GM12872 (cell line): Measurements from ENCODE around the gene NOX3.

ENCODE experiments used
- CTCF ChIP-seq: IDR thresholded peaks from 3 replicates; pipeline ENCODE4 v1.5.1; 2011; ENCODE audit warnings: low read depth, mild to moderate bottlenecking, low read length, moderate library complexity; ENCODE audit not compliant: insufficient read depth

Gene NOX3

GRCh38 chr6:155389130-155389529 lies 66.5 kb downstream of the NOX3 start:
- TF ChIP-seq CTCF, result no peak

- no peak for TF ChIP-seq CTCF
Measured at GRCh38 chr6:155388591-155388990, 67.0 kb downstream of the NOX3 start.

GRCh38 chr6:155387481-155387880 lies 68.2 kb downstream of the NOX3 start:
- no peak for TF ChIP-seq CTCF

- TF ChIP-seq CTCF, result no peak
Measured at GRCh38 chr6:155384321-155384952, 71.2 kb downstream of the NOX3 start.

GRCh38 chr6:155383913-155384312 lies 71.7 kb downstream of the NOX3 start:
- TF ChIP-seq CTCF, result no peak

- no peak for TF ChIP-seq CTCF
Measured at GRCh38 chr6:155382338-155382685, 73.3 kb downstream of the NOX3 start.

DNA sequence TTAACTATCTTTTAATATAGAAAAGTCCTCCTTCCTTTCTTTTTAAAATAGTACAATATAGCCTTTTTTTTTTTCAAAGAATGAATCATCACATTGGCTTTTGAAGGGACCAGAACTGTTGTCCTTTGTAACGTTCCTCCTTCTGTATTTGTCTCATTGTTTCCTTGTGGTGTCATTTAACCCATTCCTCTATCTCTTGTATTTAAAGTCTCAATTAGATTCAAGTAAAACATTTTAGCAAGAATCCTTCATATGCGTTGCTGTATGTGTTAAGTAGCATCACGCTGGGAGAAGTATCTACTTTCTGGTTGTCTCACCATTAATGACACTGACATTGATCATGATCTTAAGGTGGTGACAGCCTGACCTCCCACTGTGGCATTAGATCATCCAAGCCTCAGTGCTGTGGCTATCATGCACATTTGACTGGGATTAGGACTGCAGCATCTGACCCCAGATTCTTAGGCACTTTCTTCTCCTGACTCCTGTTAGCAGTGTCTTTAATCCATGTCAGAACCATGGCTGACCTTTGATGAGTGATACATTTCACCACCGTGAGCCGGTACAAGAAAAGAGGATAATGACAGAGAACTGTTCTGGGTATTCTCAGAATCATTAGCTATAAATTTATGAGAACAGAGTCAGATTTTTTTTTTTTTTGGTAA lies 73.8 kb downstream of the NOX3 start:
- TF ChIP-seq CTCF, result no peak
